HG03108 (cell line): ENCODE data around the gene MEAF6.
A peak's percentile ranks its signal among the peaks of the same experiment; 100 is the strongest.
"Not testable (repeated sequence)": the region's sequence is repeated elsewhere in the genome, so short reads cannot be mapped to it uniquely, and the experiment has no call there.

Experiments used
- ATAC-seq: cut with Tn5 transposase; IDR thresholded peaks from one replicate; pipeline ENCODE4 v1.9.1; 2021; ENCODE audit warnings: moderate library complexity; ENCODE audit not compliant: unreplicated experiment

Gene MEAF6

DNA sequence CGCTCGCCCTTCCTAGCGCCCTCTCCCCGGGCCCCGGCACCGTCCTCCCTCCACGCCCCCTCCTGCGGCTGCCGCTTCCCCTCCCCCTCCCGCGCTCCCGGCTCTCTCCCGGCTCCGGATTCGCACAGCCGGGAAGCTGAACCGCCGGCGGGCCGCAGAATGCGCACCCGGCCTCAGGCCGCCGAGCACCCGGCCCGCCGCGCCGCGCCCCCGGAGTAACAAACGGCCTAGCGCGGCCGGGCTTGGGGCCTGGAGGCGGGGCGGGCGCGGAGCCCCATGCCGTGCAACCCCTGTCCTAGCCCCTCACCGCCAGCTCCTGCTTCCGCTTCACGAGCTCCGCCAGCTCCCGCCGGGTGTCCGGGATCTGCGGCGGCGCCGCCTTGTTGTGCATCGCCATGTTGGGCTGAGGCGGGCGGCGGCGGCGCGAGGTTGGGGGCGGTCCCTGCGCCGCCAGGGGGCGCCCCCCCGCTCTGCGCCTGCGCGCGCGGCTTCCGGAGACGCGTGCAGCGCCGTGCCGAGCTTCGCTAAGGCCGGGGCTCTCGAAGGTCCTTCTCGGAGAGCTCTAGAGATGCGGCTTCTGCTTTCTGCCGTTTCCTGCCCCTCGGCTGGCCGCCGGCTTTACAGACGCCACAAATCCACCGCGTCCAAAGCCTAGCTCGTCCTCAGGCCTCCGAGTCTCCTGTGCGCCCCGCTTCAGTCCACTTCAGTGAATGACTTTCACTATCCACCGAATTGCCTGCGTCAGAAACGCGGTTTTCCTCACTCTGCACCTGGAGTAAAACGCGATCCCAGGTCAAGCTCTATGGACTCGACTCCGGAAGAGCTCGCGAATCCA is at the start of gene MEAF6:
MEAF6 (minus strand) TSS at position 417 of the 835 bp plus-strand sequence; CDS start at position 397, 20 bp downstream.
- peak; percentile 78 for ATAC-seq

DNA sequence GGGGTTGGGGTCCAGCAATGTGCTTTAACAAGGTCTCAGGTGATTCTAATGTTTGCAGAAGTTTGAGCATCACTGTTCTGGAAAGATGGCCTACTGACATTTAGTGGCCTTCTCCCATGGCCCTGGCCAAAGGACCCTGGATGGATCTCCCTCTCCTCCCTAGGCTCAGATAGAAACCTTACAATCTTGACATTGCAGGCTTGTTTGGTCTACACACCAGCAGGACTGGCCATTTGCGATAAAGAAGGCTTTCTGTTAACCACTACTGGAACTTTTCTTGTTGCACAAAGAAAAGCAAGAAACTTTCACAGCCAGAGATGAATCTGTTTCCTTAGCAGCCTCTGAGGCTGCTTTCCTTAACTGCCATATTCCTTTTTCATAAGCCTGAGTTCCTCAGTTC is 48.4 kb upstream of the MEAF6 start:
- ATAC-seq = no peak

DNA sequence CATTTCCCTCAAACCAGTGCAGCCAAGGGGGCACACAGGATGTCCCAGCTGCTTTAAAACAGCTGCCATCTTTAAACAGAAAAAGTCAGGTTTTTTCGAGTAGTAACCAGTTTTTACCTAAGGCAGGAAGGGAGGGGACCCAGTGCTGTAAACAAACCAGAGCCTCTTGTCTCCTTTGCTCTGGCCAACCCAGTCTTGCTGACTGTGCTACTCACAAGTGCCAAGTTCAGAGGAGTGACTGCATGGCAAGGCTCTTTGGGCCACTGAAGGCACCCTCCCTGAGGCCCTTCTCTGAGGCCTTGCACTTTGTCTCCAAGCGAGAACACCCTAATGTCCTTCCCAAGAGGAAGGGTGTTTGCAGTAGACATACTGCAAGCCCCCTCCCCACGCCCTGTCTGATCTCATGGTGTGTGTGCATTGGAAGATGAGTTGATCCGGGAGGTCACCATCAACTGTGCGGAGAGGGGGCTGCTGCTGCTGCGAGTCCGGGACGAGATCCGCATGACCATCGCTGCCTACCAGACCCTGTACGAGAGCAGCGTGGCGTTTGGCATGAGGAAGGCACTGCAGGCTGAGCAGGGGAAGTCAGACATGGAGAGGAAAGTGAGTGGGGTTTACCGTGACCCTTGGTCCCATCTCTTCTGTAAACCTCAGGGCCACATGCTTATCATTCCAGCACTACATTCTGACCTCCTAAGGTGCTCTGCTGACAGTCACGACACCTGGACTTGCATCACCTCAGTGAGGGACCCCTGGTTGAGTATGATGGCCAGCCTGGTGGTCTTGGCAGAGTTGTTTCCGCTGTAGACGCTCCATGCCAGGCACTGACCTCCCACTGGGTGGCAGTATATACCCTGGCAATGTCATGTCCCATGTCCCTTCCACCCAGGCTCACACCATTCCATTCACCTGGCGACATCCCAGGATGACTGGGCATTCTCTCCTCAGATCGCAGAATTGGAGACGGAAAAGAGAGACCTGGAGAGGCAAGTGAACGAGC is 46.9 kb upstream of the MEAF6 start:
- ATAC-seq = no peak

DNA sequence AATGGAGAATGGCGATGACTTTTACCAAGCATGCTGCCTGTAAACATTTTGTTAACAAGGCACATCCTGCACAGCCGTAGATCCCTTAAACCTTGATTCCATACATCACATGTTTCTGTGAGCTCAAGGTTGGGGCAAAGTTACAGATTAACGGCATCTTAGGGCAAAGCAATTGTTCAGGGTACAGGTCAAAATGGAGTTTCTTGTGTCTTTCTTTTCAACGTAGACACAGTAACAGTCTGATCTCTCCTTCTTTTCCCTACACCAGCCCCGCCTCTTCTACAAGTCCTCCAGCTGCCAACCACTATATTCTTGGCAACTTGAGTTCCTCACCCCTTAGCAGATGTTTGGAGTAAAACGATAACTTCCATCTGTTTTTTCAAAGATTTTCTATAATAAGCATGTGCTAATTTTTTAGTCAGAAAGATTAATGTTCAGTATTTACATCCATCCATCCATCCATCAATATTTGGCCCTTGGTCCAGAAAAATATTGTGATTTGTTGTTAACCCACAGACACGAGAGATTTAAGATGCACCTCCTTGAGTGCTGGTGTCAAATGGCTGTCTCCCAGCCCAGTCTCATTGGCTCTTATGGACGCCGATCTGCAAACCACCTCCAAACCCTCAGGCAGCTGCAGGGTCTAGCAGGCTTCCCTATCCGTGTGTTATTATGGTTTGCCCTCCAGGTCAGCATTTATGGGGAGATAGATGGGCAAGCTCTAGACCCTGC is 46.0 kb upstream of the MEAF6 start:
- ATAC-seq = no peak

DNA sequence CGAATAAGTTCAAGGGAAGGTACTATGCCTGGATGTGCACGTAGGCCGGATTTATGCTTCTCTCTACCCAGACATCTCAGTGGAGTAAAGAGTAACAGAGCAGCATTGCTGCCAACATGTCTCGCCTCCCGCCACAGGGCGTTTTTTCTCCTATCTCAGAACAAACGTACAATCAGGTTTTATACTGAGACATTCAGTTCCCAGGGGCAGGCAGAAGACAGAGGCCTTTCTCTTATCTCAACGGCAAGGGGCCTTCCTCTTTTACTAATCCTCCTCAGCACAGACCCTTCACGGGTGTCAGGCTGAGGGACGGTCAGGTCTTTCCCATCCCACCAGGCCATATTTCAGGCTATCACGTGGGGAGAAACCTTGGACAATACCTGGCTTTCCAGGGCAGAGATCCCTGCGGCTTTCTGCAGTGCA is 45.4 kb upstream of the MEAF6 start:
- not testable (repeated sequence) for ATAC-seq

DNA sequence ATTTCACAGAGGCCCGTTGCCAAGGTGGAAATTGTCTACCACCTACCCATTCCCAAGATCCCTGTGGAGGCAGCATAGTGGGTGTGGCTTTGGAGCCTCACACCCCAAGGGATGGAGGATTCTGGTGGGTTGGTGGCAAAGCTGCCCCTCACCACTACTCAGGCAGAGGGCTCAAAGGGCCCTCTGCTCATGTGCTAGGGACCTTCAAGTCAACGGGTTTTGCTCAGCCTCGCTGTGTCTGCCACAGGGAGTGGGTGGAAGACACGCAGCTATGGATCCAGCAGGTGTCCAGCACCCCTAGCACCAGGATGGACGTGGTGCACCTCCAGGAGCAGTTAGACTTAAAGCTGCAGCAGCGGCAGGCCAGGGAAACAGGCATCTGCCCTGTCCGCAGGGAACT is 44.5 kb upstream of the MEAF6 start:
- ATAC-seq = no peak

DNA sequence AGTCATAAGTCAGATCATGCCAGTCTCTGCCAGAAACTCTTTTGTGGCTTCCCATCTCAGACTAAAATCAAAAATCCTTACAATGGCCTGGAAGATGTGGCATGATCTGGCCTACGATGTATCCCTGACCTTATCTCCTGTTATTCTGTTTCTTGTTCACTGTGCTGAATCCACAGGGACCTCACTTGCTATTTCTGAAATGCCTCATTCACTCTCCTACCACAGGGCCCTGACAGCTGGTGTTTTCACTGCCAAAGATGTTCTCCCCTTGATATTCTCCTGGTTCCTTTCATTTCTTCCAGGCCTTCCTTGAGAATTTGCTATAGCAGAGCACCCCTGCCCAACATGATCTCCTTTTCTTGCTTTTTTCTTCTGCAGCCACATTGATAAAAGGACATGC is 43.8 kb upstream of the MEAF6 start:
- ATAC-seq = no peak

DNA sequence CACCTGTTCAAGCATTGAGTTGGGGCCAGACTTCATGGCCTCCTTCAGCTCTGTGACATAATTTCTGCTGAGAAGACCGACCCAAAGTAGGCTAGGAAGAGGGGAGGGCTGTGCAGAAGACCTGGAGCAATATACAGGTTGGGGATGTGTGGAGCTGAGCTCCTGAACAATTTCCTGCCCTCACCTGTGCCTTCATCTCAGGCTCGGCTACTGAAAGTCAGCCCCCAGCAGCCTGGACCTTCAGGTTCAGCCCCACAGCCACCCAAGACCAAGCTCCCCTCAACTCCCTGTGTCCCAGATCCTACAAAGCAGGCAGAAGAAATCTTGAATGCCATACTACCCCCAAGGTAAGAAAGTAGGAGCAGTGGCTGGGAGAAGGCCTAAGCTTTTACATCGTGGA is 42.8 kb upstream of the MEAF6 start:
- ATAC-seq = no peak

DNA sequence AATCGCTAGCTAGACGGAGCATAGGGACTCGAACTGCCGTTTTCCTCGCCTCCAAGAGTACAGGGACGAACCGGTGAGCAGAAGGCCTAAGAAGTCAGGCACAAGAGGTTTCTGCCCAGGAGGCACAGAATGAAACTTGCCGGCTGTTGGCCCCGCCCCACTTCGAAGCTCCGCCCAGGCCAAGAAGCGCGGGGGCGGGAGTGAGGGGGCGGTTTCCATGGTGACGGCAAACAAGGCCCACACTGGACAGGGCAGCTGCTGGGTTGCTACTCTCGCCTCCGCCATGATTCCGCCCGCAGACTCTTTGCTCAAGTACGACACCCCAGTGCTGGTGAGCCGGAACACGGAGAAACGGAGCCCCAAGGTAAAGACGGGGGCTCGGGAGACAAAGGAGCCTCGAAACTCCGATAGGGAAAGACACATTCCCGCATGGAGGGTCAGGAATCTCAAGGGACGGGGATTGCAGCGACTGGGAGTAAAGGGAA is 42.2 kb upstream of the MEAF6 start, which contains the start of gene DNALI1:
DNALI1 (plus strand) TSS at position 229 of the 485 bp plus-strand sequence; CDS start at position 284, 55 bp downstream.
- no peak for ATAC-seq

DNA sequence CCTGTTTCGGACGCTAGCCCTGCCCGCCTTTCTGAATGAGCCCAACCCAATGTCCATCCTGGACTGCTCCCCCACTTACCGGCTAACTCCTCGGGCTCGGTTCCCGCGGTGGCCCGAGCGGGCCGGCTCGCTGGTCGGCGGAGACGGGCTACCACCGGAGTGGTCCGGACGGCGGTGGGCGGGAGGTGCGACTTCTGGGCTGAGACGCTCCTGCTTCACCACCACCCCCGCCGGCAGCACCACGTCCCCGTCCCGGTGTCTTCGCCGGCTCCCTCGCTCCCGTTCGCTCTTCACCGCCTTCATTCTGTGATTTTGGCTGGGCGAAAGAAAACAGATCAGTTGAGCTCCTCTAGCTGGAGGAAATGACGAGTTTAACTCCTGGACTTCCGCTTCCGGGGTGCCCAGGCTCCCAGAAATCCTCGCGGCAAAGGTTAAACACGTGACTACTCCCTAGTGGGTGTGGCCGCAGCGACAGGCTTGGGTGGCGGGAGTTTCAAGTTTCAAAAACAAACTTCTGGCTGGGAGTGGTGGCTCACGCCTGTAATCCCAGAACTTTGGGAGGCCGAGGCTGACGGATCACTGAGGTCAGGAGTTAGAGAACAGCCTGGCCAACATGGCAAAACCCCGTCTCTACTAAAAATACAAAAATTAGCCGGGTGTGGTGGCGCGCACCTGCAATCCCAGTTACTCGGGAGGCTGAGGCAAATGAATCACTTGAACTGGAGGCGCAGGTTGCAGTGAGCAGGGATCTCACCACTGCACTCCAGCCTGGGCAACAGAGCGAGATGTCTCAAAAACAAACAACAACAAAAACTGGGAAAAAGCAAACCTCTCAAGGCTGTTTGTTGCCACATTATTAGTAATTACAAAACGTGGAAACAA is 39.6 kb upstream of the MEAF6 start, which contains the start of gene SNIP1:
SNIP1 (minus strand) TSS at position 367 of the 882 bp plus-strand sequence; CDS start at position 303, 64 bp downstream.
- peak; percentile 73 for ATAC-seq

DNA sequence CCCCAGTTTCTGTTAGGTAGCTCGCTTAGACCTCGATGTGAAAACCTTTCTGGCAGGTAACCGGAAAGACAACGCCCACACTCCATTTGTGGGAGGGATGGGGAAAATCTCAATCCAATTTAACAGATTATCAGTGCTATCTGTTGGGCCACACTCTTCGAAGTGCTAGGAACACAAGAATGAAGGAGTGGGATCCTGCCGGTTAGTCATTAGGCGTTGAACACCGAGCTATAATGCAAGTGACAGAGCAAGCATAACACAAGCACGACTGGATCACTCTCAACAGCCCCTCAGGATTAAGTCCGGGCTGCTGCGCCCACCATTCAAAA is 39.0 kb upstream of the MEAF6 start:
- ATAC-seq = no peak

DNA sequence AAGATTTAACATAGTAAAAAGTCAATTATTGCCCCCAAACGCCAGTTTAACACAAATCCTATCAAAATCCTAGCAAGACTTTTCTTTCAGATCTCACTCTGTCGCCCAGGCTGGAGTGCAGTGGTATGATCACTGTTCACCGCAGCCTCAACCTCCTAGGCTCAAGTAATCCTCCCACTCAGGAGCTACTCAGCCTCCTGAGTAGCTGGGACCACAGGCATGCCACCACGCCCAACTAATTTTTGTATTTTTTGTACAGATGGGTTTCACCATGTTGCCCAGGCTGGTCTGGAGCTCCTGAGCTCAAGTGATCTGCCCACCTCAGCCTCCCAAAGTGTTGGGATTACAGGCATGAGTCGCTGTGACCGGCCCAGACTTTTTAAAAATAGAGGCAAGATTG is 34.8 kb upstream of the MEAF6 start:
- ATAC-seq = no peak

DNA sequence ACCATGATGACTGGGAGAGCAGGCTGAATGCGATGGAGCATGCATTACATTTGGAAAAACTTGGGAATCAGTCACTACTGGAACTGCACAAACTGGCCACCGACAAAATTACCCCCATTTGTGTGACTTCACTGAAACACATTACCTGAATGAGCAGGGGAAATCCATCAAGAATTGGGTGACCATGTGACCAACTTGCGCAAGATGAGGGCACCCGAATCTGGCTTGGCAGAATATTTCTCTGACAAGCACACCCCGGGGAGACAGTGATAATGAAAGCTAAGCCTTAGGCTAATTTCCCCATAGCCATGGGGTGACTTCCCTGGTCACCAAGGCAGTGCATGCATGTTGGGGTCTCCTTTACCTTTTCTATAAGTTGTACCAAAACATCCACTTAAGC is 30.5 kb upstream of the MEAF6 start:
- no peak for ATAC-seq

DNA sequence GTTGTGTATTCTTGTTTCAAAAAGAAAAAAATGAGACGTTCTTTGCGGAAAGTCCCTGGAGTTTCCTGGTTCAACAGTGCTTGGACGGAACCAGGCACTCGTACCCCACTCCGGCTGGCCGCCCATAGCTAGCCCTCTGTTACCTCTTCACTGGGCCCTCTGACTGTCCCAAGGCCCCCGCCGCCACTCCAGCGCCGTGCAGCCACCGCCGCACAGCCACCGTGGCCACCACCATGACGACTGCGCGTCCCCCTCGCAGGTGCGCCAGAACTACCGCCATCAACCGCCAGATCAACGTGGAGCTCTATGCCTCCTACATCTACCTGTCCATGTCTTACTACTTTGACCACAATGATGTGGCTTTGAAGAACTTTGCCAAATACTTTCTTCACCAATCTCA is 30.0 kb upstream of the MEAF6 start:
- ATAC-seq = no peak

DNA sequence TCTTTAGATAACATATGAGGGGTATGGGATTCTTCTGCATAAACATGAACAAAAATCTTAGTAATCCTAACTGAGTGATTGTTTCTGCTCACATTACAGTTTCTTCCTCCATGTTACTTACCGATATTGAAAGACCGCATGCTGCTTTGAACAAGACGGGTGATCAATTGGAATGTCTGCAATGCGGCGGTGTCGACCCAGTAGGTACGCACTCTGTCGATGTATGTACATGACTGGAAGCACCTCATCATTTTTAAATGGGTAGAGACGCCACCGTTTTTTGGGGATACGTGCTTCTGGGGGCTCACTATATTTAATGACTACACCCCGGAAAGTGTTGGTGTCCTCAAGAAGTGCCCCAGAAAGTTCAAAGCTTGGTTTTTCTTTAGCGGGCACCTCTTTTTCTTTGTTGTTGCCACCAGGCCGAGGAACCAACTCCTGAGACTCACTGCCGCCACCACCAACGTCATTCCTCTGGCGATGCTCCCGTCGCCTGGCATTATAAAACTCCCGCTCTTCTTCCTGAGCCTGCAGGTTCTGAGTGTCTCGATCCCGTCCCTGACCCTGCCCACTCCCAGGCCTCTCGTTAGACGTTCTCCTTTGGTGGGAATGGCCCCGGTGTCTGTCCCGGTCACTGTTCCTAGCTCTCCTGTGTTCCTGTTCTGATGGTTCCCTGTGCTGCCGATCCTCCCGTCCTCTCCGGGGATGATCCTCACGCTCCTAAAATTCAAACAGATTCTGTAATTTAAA is 25.6 kb upstream of the MEAF6 start:
- no peak for ATAC-seq

DNA sequence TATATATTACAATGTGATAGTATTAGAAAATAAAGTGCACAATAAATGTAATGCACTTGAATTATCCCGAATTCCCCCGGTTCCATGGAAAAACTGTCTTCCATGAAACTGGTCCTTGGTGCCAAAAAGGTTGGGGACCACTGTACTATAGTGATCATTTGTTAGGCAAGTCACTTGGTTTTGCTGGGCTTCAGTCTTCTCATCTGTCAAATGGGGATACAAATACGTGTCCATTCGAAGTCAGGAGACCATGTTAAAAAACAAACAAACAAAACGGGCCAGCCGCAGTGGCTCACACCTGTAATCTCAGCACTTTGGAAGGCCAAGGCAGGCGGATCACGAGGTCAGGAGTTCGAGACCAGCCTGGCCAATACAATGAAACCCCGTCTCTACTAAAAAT is 24.6 kb upstream of the MEAF6 start:
- not testable (repeated sequence) for ATAC-seq

DNA sequence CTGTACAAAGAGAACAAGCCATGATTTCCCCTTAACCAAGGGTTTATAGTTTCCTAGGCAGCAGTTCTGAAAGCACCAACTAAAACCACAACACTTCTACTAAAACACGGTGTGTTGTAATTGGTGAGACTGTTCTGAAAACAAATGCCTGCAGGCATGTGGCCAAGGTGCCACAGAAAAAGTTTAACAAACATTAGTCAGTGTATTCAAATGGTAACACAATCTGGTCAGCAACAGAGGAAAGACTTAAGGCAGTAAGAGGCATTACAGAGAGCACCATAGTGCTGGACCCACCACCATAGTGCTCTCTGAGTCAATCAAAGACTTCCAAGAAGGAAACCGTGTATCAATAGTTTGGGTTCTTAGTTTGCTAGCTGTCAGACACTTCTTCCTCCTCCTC is 22.8 kb upstream of the MEAF6 start:
- no peak for ATAC-seq

DNA sequence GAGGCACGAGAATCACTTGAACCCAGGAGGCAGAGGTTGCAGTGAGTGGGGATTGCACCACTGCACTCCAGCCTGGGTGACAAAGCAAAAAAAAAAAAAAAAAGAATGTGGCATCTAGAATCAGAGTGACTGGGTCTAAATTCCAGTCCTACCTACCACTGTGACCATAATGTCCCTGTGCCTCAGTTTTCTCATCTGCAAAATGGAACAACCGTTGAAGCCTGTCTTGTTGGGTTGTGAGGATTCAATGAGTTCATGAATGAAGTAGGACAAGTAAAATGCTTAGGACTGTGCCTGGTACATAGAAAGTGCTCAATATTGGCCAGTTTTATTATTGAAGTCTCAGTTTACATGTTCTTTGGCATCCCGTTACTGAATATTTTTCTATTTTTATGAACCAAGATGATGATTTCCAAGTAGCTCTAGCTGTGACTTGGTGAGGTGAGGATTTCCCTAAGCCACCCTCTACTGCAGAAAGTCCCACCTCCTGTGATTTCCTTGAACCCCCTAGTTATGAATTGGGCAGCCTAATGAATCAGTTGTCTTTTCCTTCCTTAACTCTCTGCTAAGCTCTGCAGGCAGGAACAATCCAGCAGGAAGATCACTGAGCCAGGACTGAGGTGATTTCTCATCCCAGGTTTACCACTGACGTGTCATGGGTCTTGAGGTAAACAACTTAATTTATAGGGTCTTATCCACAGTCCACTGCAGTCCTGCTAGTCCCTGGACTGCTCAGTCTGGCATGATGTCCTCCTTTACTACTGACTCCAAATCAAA is 18.9 kb upstream of the MEAF6 start:
- no peak for ATAC-seq
